Common myeloid progenitor, CD34-positive (primary cell): ENCODE data around the gene SLX4IP.

Experiments used
- CTCF ChIA-PET: fragments of 350-600 bp; sonication (Branson Sonifier 250); formaldehyde crosslinking; loops from one replicate; lab custom pipeline; 2021; ENCODE audit warnings: antibody characterized with exemption; lab: Charles Lee
- POLR2A ChIA-PET: fragments of 350-600 bp; sonication (Branson Sonifier 250); formaldehyde crosslinking; loops from one replicate; lab custom pipeline; 2021; ENCODE audit warnings: antibody characterized with exemption; lab: Charles Lee
- DNase-seq, 3 donors: peaks; one replicate each; pipeline versions ENCODE4 v3.0.0 to v3.0.0-alpha.2; 2013
- H3K27ac ChIP-seq, 2 experiments: 1 replicate in 1 of 2; 2 replicates in 1 of 2; pipeline ENCODE4 v1.7.0; 2013; ENCODE audit warnings: inconsistent platforms in 2 of 2, low read length in 2 of 2, mild to moderate bottlenecking in 2 of 2, low read depth in 1 of 2, moderate library complexity in 1 of 2; ENCODE audit not compliant: severe bottlenecking in 2 of 2, insufficient read depth in 1 of 2, poor library complexity in 1 of 2
- H3K27me3 ChIP-seq, 5 experiments: replicated peaks in 2 of 5; 1 replicate in 3 of 5; 2 replicates in 2 of 5; pipeline versions ENCODE4 v1.6.1 to v1.7.0; 2013; ENCODE audit warnings: low read length in 4 of 5, mild to moderate bottlenecking in 2 of 5, moderate library complexity in 2 of 5, inconsistent platforms in 1 of 5; ENCODE audit not compliant: insufficient read depth in 5 of 5, control insufficient read depth in 4 of 5
- H3K36me3 ChIP-seq, 4 experiments: 1 replicate in 2 of 4; 2 replicates in 2 of 4; pipeline versions ENCODE4 v1.6.1 to v1.7.0; 2013; ENCODE audit warnings: low read length in 3 of 4, control low read depth in 1 of 4, mild to moderate bottlenecking in 1 of 4; ENCODE audit not compliant: control insufficient read depth in 4 of 4, insufficient read depth in 4 of 4
- H3K4me1 ChIP-seq, 4 experiments: 1 replicate in 3 of 4; 2 replicates in 1 of 4; pipeline versions ENCODE4 v1.6.1 to v1.7.1; 2013; ENCODE audit warnings: low read length in 3 of 4, mild to moderate bottlenecking in 3 of 4, control low read depth in 1 of 4, inconsistent platforms in 1 of 4, moderate library complexity in 1 of 4; ENCODE audit not compliant: control insufficient read depth in 4 of 4, insufficient read depth in 4 of 4; ENCODE audit errors: control extremely low read depth in 1 of 4
- H3K4me3 ChIP-seq, 7 experiments: 1 replicate in 4 of 7; 2 replicates in 3 of 7; pipeline versions ENCODE4 v1.5.1 to v1.7.0; 2013; ENCODE audit warnings: mild to moderate bottlenecking in 7 of 7, low read length in 6 of 7, moderate library complexity in 6 of 7, inconsistent platforms in 2 of 7, low read depth in 2 of 7, control low read depth in 1 of 7; ENCODE audit not compliant: insufficient read depth in 4 of 7, control insufficient read depth in 1 of 7; ENCODE audit errors: extremely low read depth in 1 of 7
- H3K9me3 ChIP-seq, 5 experiments: 1 replicate in 4 of 5; 2 replicates in 1 of 5; pipeline versions ENCODE4 v1.6.1 to v1.7.1; 2013; ENCODE audit warnings: low read length in 4 of 5, mild to moderate bottlenecking in 2 of 5, inconsistent platforms in 1 of 5, low read depth in 1 of 5, moderate library complexity in 1 of 5; ENCODE audit not compliant: control insufficient read depth in 4 of 5, insufficient read depth in 2 of 5; ENCODE audit errors: control extremely low read depth in 1 of 5
- WGBS: methylation state at CpG from one replicate; pipeline ENCODE4 v1.1.5; 2013; ENCODE audit not compliant: insufficient coverage; 5-methylcytosine and 5-hydroxymethylcytosine counted together

Gene SLX4IP

DNA sequence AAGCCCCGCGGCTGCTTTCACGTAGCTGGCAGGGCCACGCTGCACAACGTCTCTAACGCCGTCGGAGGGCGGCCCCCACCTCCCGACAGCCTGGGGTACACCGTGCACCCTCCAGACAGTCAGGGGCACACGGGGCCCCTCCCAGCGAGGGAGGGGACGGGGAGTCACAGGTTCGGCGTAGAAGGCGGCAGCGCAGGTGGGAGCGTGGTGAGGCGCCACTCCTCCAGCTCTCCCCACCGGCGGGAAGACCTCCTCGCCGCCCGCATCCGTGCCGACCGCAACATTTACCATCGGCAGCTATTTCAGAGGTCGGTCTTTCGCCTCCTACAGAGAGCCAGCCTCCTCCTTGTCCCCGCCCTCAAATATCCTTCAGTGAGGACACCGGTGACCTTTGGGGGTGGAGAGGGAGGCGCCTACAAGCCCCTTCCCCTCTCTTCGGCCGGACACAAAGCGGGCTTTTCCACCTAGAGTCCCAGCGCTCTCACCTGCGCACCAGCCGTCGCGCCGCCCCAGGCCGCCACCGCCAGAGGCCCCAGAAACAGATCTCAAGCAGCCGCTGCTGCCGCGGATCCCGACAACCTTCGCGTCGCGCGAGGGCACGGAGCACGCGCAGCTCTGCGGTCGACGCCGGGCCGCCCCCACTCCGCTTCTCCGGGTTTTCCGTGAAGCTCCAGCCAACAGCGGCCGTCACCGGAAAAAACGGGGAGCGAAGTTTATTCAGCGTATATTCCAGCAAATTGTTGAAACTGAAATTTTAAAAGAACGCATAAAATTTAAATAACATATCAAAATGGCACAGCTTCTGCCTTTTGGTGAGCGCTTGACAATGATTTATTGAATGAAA, 1.3 kb upstream of the SLX4IP start, which contains the start of gene MKKS:
TSS of gene MKKS (minus strand) at position 600 of the 844 bp plus-strand sequence. CDS start 20,708 bp downstream, outside the sequence.
- Histone ChIP-seq H3K9me3 (no peaks in the 10 kb centered on the region), H3K4me3 (peak within 1 kb of the TSS; percentile 68 to 97 (median 89)), H3K4me1 (peaks cover 8 to 47% (median 25%) of the 10 kb centered on the region in 4 experiments), H3K27ac (peak within 1 kb of the TSS; percentile 93 to 97), H3K36me3 (peaks cover 0 to 11% (median 0%) of the 10 kb centered on the region in 4 experiments), H3K27me3 (no peaks in the 10 kb centered on the region)
- WGBS: under 1% methylated on average over 61 of the region's 73 CpGs
- ChIA-PET CTCF (interaction anchor here (0.6 to 2.6 kb wide), 9 partner anchors 9 to 456 kb away, joined by 3 to 8 read pairs (median 5); no protein-coding TSS in a partner anchor), POLR2A (interaction anchor here (0.5 to 2.3 kb wide), 5 partner anchors 16 to 98 kb away, joined by 3 to 13 read pairs (median 4); no protein-coding TSS in a partner anchor)
- peak; percentile 94 to 97 (median 96) for DNase-seq

- Histone ChIP-seq H3K27ac (peak overlapping the region; percentile 93 to 97), H3K36me3 (peaks cover 0 to 11% (median 0%) of the 10 kb centered on the region in 4 experiments), H3K27me3 (no peaks in the 10 kb centered on the region), H3K4me3 (peak overlapping the region; percentile 68 to 97 (median 89)), H3K4me1 (peaks cover 8 to 47% (median 25%) of the 10 kb centered on the region in 4 experiments), H3K9me3 (no peaks in the 10 kb centered on the region)
- DNase-seq: peak; percentile 98 to 99 (median 98)
- POLR2A ChIA-PET: interaction anchor here (0.6 to 2.3 kb wide), 5 partner anchors 11 to 1422 kb away, joined by 3 to 13 read pairs (median 4); no protein-coding TSS in a partner anchor
- WGBS: 0% methylated on average over 12 of the region's 17 CpGs
- CTCF ChIA-PET: interaction anchor here (0.6 to 2.6 kb wide), 9 partner anchors 10 to 456 kb away, joined by 3 to 8 read pairs (median 5); no protein-coding TSS in a partner anchor
Observed at GRCh38 chr20:10434467-10434831, 656 bp upstream of the SLX4IP start.

DNA sequence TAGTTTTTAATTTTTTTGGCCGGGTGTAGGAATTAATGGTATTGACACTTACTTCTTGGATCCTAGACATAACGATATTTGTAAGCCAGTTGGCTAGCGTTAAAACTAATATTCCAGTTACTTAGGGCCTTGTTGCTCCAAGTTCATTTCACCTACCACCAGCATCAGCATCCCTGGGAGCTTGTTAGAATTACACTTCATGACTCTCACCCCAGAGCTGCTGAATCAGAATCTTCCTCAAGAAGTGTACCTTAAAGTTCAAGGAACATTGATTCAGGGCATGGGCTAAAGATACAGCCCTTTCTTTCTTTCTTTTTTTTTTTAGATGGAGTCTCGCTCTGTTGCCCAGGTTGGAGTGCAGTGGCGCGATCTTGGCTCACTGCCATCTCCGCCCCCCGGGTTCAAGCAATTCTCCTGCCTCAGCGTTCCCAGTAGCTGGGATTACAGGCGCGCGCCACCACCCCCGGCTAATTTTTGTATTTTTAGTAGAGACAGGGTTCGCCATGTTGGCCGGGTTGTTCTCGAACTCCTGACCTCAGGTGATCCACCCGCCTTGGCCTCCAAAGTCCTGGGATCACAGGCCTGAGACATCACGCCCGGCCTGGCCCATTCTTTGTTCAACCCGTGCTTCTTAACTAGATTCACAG, 1.1 kb downstream of the SLX4IP start:
- Histone ChIP-seq H3K27ac (no peak overlapping the region), H3K36me3 (peaks cover 0 to 8% (median 0%) of the 10 kb centered on the region in 4 experiments), H3K4me3 (peak overlapping the region in 2 of 7 experiments; percentile 78 to 87), H3K27me3 (no peaks in the 10 kb centered on the region), H3K4me1 (peaks cover 8 to 40% (median 25%) of the 10 kb centered on the region in 4 experiments), H3K9me3 (no peaks in the 10 kb centered on the region)
- peak in 1 of 3 donors; percentile 6 for DNase-seq
- ChIA-PET CTCF (interaction anchor here (1.6 to 2.6 kb wide), 3 partner anchors 11 to 257 kb away, joined by 3 to 6 read pairs (median 5); no protein-coding TSS in a partner anchor), POLR2A (interaction anchor here (0.7 kb wide), 1 partner anchor 27 kb away, joined by 4 read pairs; no protein-coding TSS in a partner anchor)
- WGBS: 100% methylated on average over 16 of the region's 20 CpGs

DNA sequence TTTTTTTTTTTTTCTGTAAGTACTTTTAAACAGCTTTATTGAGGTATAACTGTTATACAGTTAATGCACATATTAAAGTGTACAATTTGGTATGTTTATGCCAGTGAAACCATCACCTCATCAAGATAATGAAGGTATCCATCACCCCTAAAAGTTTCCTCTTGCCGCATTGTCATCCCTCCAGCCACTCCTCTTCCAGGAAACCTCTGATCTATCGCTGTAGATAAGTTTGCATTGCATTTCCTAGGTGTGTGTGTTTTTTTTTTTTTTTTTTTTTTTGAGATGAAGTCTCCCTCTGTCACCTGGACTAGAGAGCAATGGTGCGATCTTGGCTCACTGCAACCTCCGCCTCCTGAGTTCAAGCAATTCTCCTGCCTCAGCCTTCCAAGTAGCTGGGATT, 3.1 kb downstream of the SLX4IP start:
- no peaks in the 10 kb centered on the region for H3K27me3 ChIP-seq
- ChIA-PET CTCF (interaction anchor here (1.3 kb wide), 1 partner anchor 13 kb away, joined by 3 read pairs; no protein-coding TSS in a partner anchor), POLR2A (no interaction called here)
- 100% methylated on average over 2 of the region's 4 CpGs for WGBS
- H3K4me3 ChIP-seq: no peak overlapping the region
- DNase-seq: no peak
- no peaks in the 10 kb centered on the region for H3K9me3 ChIP-seq
- peaks cover 8 to 26% (median 14%) of the 10 kb centered on the region in 4 experiments for H3K4me1 ChIP-seq
- no peak overlapping the region for H3K27ac ChIP-seq
- H3K36me3 ChIP-seq: no peaks in the 10 kb centered on the region

DNA sequence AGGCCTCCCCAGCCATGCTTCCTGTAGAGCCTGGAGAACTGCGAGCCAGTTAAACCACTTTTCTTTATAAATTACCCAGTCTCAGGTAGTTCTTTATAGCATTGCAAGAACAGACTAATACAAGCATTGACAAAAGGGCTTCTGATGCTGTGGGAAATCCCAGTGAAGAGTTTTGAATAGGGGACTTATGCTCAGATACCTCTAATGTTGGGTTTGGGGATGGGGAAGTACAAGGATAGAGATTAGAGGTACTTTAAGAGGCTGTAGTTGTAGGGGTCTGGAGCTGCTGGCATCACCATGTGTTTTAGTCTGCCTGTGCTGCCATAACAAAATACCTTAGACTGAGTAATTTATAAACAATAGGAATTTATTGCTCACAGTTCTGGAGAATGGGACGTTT, 8.8 kb downstream of the SLX4IP start:
- H3K4me1 ChIP-seq: peaks cover 0 to 21% (median 15%) of the 10 kb centered on the region in 4 experiments
- no peak overlapping the region for H3K27ac ChIP-seq
- ChIA-PET CTCF (interaction anchor here (0.6 kb wide), 1 partner anchor 17 kb away, joined by 3 read pairs; no protein-coding TSS in a partner anchor), POLR2A (interaction anchor here (0.7 kb wide), 1 partner anchor 63 kb away, joined by 4 read pairs; no protein-coding TSS in a partner anchor)
- DNase-seq: no peak
- H3K4me3 ChIP-seq: no peak overlapping the region
- no CpG with 5 or more reads among the region's 2 CpGs for WGBS
- H3K36me3 ChIP-seq: peaks cover 0 to 4% (median 1%) of the 10 kb centered on the region in 4 experiments
- H3K27me3 ChIP-seq: no peaks in the 10 kb centered on the region
- no peaks in the 10 kb centered on the region for H3K9me3 ChIP-seq

GRCh38 chr20:10445758-10446157, 10.7 kb downstream of the SLX4IP start:
- H3K4me1 ChIP-seq: peaks cover 0 to 30% (median 18%) of the 10 kb centered on the region in 4 experiments
- DNase-seq: no peak
- ChIA-PET CTCF (interaction anchor here (0.7 kb wide), 1 partner anchor 839 kb away, joined by 3 read pairs; no protein-coding TSS in a partner anchor), POLR2A (no interaction called here)
- H3K4me3 ChIP-seq: no peak overlapping the region
- no peak overlapping the region for H3K27ac ChIP-seq
- H3K36me3 ChIP-seq: peaks cover 0 to 4% (median 1%) of the 10 kb centered on the region in 4 experiments
- WGBS: 100% methylated on average over 2 of the region's 4 CpGs
- H3K27me3 ChIP-seq: no peaks in the 10 kb centered on the region
- no peaks in the 10 kb centered on the region for H3K9me3 ChIP-seq
